Panc1 (cell line): ENCODE measurements around the gene CHI3L1. TPM values are rescaled to one million over a fixed set of nuclear protein-coding genes. Genes with fewer than 3 reads are reported as not detected.

Experiments used
- total RNA-seq: library from RNA; stranded (reverse); gene quantifications from one replicate; pipeline ENCODE4 v1.2.1, GENCODE V29; 2021; ENCODE audit not compliant: unreplicated experiment

CHI3L1 gene
- total RNA-seq, 1 experiment from 2014 or later = 0.10 TPM

Other genes starting within 250 kb of the CHI3L1 start
- 78.2 TPM for gene ADIPOR1, start 228.4 kb downstream of the CHI3L1 start, total RNA-seq
- 27.5 TPM for gene CYB5R1, start 219.4 kb downstream of the CHI3L1 start, total RNA-seq
- gene TMEM183A, start 179.3 kb downstream of the CHI3L1 start, total RNA-seq = 59.1 TPM
- 1.9 TPM for gene PPFIA4, start 160.2 kb downstream of the CHI3L1 start, total RNA-seq
- gene MYOG, start 100.7 kb downstream of the CHI3L1 start, total RNA-seq = not detected
- gene ADORA1, start 59.0 kb downstream of the CHI3L1 start, total RNA-seq = 8.5 TPM
- gene MYBPH, start 10.9 kb downstream of the CHI3L1 start, total RNA-seq = not detected
- not detected for gene CHIT1, start 43.0 kb upstream of the CHI3L1 start, total RNA-seq
- gene BTG2, start 118.8 kb upstream of the CHI3L1 start, total RNA-seq = 6.1 TPM
- not detected for gene FMOD, start 164.4 kb upstream of the CHI3L1 start, total RNA-seq